HG03064 (cell line): ENCODE measurements around the gene PARD6G.
"Not testable (repeated sequence)": the region's sequence is repeated elsewhere in the genome, so short reads cannot be mapped to it uniquely, and the experiment has no call there.

Experiments
- ATAC-seq: cut with Tn5 transposase; IDR thresholded peaks from one replicate; pipeline ENCODE4 v1.9.1; 2021; ENCODE audit warnings: low read depth; ENCODE audit not compliant: unreplicated experiment

The PARD6G gene

DNA sequence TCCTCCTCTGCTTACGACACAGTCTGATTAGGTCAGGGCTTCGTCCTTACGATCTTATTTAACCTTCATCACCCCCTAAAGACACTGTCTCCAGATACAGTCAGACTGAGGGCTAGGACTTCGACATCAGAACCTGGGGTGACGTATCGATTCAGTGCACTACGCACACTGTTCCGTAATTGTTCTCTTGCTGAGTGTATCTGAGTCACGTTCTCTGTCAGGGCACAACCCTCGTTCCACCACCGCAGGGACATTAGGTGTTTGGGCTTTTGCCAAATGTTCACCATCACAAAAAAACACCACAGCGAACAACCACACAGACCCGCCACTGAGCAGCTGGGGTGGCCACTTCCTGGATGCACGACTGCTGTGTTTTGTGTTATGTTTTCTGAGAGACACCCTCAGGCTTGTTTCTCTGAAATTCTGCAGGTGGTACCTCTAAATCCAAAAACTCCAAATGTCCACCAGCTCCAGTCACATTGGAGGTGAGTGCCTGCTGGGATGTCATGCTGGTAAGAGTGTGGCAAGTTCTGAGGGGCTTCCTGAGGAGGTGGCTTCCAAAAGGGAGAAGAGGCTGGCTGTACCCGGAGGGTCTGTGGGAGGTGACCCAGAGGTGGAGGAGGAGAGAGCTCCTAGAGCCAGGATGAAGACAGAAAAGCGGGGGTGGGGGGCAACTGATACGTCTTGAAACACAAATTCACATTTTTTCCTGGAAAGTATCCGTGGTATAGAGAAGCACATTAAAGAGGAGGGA lies 71.7 kb downstream of the PARD6G start:
- ATAC-seq = no peak

- no peak for ATAC-seq
Observed at GRCh38 chr18:80173060-80173459, 74.3 kb downstream of the PARD6G start.

DNA sequence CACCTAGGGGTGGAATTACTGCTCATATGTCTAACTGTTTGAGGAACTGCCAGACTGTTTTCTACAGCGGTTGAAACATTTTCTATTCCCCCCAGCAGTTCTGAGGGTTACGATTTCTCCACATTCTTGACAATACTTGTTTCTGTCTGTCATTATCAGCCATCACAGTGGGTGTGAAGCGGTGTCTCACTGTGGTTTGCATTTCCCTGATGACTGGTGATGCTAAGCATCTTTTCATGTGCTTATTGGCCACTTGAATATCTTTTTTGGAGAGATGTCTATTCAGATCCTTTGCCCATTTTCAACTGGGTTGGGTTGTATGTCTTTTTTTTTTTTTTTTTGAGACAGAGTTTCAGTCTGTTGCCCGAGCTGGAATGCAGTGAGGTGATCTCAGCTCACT lies 75.3 kb downstream of the PARD6G start:
- ATAC-seq = no peak

GRCh38 chr18:80171054-80171872 lies 76.1 kb downstream of the PARD6G start:
- ATAC-seq = no peak

DNA sequence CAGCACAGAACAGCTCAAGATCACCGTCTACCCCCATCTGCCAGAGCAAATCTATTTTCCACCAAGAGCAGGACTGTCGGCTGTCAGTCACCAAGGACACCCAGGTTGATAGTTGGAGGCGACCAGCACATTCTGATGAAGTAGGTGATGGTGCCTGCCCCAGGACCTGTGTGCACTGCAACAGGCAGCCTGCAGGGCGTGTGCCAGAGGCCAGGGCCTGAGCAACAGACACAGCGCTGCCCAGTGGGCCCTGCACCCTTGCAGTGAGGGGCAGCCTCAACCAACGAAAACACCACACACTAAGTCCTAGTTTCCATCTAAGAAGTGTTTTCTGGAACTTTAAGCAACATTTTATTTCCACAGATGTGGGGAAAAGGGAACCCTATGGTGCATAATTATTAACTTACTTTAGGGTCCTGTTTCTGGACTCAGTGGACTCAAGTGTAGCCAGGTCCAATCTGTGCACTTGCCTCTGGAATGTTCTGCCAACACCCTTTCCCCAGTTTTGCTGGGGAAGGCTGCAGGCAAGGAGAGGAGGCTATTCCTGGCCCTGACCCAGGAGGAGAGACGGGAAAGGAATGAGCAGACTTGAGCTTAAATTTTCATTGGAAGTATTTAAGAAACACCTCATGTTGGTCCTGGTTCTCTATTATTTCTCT lies 76.8 kb downstream of the PARD6G start:
- ATAC-seq = no peak

- no peak for ATAC-seq
Observed at GRCh38 chr18:80169607-80170006, 77.7 kb downstream of the PARD6G start.

DNA sequence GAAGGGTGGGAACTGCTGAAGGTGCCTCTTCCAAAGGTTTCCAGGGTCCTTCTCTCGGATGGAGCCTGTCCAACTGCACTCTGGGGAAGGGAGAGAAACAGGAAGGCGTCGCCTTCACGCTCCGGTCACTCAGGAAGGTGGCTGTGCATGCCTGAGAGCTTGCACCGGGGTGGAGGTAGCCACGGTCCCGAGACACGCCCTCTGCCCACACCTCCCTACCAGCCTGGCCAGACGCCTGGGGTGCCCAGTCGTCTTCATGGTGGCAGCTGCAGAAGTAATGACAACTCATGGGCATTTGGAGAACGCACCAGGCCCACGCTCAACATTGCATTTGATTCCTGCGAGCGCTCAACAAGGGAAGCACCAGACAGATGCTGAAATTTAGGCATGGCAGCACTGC lies 78.3 kb downstream of the PARD6G start:
- ATAC-seq = no peak

DNA sequence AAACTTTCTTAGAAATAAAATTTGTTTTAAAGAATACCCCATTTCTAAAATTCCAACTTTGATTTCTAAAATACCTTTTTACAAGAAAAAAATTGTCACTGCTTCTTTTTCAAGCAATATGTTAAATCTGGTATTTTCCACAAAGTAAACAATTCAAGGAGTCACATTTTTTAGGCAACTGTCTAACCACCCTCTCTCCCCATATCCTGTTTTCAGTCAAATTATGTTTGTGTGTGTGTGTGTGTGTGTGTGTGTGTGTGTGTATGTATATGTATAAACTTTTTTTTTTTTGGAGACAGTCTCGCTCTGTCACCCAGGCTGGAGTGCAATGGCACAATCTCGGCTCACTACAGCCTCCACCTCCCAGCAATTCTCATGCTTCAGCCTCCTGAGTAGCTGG lies 79.0 kb downstream of the PARD6G start:
- ATAC-seq = no peak

GRCh38 chr18:80167931-80168330 lies 79.4 kb downstream of the PARD6G start:
- no peak for ATAC-seq

GRCh38 chr18:80167331-80167730 lies 80.0 kb downstream of the PARD6G start:
- ATAC-seq = no peak

DNA sequence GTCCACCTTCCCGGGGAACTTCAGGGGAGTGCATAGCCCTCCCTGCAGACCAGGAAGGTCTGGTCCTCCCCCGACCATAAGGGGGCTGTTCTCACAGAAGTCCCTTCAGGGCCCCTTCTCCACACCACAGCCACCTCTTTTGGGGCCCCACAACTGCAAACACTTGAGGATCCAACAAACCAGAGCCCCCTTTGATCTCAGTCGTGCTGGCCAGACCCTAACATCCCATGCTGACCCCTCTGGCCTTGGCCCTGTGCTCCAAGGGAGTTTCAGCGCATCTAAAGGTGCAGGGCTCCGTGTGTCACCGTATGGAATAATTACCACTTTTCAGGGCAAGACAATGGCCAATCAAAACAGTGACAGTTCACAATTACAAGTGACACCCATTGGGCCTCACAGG lies 80.6 kb downstream of the PARD6G start:
- no peak for ATAC-seq

DNA sequence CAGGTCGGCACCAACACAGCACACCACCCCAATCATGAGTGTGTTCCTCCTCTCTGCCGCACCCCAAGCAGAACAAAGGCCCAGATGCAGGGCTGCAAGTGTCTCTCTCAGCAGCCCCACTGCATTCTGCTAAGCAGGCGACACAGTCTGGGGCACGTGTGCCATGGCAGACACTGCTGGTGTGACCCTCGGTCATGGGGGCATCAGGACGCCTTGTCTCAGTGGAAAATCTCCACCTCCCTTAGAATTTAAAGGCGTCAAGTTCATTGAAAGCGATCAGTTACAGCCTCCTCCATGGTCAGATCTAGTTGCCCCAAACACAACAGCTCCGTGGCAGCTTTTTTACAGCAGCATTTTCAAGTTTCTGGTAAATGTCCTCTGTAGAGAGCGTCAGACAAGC lies 81.1 kb downstream of the PARD6G start:
- no peak for ATAC-seq

GRCh38 chr18:80164727-80165355 lies 82.5 kb downstream of the PARD6G start:
- not testable (repeated sequence) for ATAC-seq

DNA sequence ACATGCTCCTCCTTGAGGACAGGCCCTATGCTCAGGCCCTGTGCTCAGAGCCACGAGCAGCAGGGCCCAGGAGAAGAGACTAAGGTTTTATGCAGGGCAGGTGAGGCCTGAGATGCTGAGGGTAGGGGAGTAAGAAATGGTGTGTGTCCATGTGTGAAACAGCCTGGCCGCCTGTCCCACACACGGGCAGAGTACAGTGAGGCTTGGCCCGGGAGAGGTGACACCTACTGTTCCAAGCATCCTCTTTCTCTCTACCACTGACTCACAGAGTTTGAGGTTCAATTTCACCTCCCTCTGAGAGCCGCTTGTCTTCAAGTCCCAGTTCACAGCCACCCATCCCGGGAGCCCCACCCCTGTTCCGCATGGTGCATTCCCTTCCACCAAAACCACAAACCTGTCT lies 84.1 kb downstream of the PARD6G start:
- ATAC-seq = no peak

DNA sequence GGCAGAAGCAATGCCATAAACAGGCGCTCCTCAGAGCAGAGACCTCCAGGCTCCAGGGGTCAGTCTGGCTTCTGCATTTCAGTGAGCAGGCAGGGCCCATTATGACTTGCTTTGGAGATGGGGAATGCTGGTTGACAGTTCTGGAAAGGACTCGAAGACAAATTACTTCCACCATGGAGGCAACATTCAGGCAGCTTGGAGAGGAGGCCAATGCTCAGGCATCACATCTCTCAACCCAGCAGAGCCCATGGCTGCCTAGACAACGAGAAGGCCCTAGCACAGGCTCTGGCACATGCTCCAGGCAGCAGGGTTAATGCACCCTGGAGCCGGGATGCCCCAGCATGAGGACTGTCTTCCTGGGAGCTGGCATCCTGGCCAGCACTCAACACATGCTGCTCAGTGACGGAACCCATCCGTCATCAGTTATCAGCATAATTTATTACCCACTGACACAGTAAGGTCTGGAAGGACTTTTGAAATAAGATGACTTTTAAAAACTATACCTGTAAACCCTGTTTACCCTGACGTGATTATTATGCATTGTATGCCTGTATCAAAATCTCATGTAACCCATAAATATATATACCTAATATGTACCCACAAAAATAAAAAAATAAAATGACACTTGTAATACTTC lies 85.4 kb downstream of the PARD6G start:
- no peak for ATAC-seq

DNA sequence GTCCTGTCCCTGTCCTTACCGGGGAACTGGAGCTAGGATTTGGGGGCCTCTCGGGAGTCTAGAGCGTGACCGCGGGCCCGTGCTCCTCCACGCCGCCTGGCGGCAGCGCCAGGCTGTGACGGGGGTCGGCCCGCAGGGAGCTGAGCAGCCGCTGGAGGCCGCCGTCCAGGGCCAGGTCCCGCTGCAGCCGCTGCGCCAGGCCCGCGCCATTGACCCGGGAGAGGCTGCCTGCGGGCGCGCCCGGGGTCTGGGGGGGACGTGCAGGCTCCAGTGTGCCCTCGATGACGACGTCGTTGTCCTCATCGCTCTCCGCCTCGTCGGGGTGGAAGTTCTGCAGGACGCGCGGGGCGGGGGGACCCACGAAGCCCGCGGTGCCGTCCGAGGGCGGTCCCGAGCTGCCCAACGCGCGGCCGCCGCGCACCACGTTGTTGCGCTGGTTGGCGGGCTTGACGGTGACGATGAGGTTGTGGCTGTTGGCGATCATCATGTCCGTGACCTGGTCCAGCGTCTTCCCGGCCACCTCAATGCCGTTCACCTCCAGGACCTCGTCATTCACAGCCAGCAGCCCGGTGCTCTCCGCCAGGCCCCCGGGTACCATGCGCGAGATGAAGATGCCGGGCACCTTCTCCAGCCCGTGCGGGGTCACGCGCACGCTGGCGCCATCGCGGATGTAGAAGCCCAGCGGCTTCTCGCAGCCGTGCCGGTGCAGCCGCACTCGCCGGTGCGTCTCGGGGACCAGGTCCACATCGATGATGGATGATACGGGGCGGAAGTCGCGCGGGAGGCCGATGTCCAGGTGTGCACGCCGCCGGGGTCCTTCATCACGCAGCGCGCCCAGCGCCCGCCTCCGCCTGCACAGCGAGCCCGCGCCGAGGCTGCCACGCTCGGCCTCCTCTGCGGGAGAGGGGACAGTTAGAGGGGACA lies 87.3 kb downstream of the PARD6G start:
- no peak for ATAC-seq

- ATAC-seq = no peak
Observed at GRCh38 chr18:80158365-80158764, 88.9 kb downstream of the PARD6G start.

DNA sequence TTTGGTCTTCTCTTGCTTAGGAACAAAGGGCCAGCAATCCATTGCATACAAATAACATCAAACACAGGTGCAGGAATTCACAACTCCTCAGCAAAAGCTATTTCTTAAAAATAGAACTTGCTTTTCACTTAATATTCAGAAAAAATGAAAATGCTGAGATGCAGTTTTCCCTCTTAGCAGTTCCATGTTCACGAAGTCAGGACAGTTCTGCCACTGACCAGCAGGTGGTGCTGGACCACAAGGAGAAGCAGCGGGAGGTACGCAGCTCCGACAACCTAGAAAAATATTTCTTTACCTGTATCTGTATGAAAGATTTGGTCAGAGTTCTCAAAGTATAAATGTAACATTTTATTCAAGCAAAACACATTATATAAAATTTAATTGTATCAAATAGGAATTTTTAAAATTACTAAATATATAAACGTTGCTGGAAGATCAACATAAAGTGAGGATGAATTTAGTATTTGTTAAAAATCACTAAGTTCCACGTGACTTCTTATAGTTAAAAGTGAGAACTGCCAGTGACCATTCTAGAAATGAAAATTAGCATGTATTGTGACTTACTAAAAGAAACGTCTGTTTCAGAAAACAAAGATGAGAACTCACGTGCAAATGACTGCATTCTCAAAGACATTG lies 89.5 kb downstream of the PARD6G start:
- ATAC-seq = no peak

- no peak for ATAC-seq
Observed at GRCh38 chr18:80154293-80154692, 93.0 kb downstream of the PARD6G start.
